GM12878 (cell line): ENCODE data around the gene HOOK1. TPM values are rescaled to one million over a fixed set of nuclear protein-coding genes. Genes with fewer than 3 reads are reported as not detected.

ENCODE experiments used
- ATAC-seq: fragments of 200-7000 bp; cut with Tn5 transposase; 3 replicates; pipeline ENCODE4 v1.9.1; 2020; ENCODE audit warnings: mild to moderate bottlenecking, moderate library complexity
- BruUV-seq: library from RNA; stranded (reverse); fragments of 400-500 nt; replicated peaks from 2 replicates; lab custom pipeline; 2021; lab: Mats Ljungman, UMichigan
- CTCF ChIA-PET: fragments of 300-600 bp; sonication (Branson Sonifier 250); formaldehyde crosslinking; extraction: SDS; loops from one replicate; lab custom pipeline; 2021; ENCODE audit warnings: inconsistent platforms; lab: Yijun Ruan, JAX
- POLR2A ChIA-PET: fragments of 350-600 bp; formaldehyde crosslinking; extraction: SDS; loops from one replicate; lab custom pipeline; 2021; ENCODE audit warnings: inconsistent platforms; lab: Charles Lee
- RAD21 ChIA-PET: fragments of 300-600 bp; sonication (Branson Sonifier 250); formaldehyde crosslinking; loops from one replicate; lab custom pipeline; 2023; ENCODE audit warnings: antibody characterized with exemption; ENCODE audit not compliant: unreplicated experiment; lab: Charles Lee
- SMC1A ChIA-PET: fragments of 300-600 bp; sonication (Branson Sonifier 250); formaldehyde crosslinking; loops from one replicate; lab custom pipeline; 2023; ENCODE audit not compliant: unreplicated experiment, uncharacterized antibody; lab: Charles Lee
- DNase-seq: peaks from one replicate; pipeline ENCODE4 v3.0.0-alpha.2; 2011; ENCODE audit warnings: low read depth, low spot score
- FAIRE-seq: peaks from 3 replicates; lab custom pipeline; 2011; peaks lifted over from hg19 to GRCh38; lab: Jason Lieb, UNC
- H2AFZ ChIP-seq: 2 replicates; pipeline ENCODE4 v1.6.0; 2011; ENCODE audit warnings: low read depth, low read length, control low read depth; ENCODE audit not compliant: control insufficient read depth
- H3K27ac ChIP-seq: 2 replicates; pipeline ENCODE4 v1.5.1; 2011; ENCODE audit warnings: control low read depth; ENCODE audit not compliant: control insufficient read depth, insufficient read depth
- H3K27me3 ChIP-seq, 2 experiments: replicated peaks in 1 of 2; 2 replicates each; pipeline versions ENCODE4 v1.6.0 to v1.6.1; 2011; ENCODE audit warnings: low read length in 1 of 2; ENCODE audit not compliant: control insufficient read depth in 2 of 2, insufficient read depth in 2 of 2
- H3K36me3 ChIP-seq, 2 experiments: 2 replicates each; pipeline ENCODE4 v1.5.1; 2011; ENCODE audit warnings: low read length in 1 of 2; ENCODE audit not compliant: control insufficient read depth in 2 of 2, insufficient read depth in 2 of 2
- H3K4me1 ChIP-seq: 2 replicates; pipeline ENCODE4 v1.6.1; 2011; ENCODE audit warnings: mild to moderate bottlenecking, low read length, moderate library complexity, mixed read lengths; ENCODE audit not compliant: control insufficient read depth, insufficient read depth
- H3K4me2 ChIP-seq: 2 replicates; pipeline ENCODE4 v1.6.0; 2011; ENCODE audit warnings: control low read depth; ENCODE audit not compliant: control insufficient read depth, insufficient read depth
- H3K4me3 ChIP-seq: fragments of 200-600 bp; sonication (generic); 2 replicates; pipeline ENCODE4 v1.5.1; 2016
- H3K79me2 ChIP-seq: 2 replicates; pipeline ENCODE4 v1.6.0; 2011; ENCODE audit warnings: low read length; ENCODE audit not compliant: control insufficient read depth, insufficient read depth
- H3K9ac ChIP-seq: 2 replicates; pipeline ENCODE4 v1.8.0; 2011; ENCODE audit warnings: low read length, control low read depth, mixed read lengths; ENCODE audit not compliant: control insufficient read depth, insufficient read depth
- H3K9me3 ChIP-seq: replicated peaks from 3 replicates; pipeline ENCODE4 v1.5.1; 2011; ENCODE audit warnings: mild to moderate bottlenecking, low read length; ENCODE audit not compliant: control insufficient read depth, insufficient read depth
- H4K20me1 ChIP-seq: 2 replicates; pipeline ENCODE4 v1.6.0; 2011; ENCODE audit not compliant: control insufficient read depth, insufficient read depth
- BHLHE40 ChIP-seq, 2 experiments: fragments of 450-650 bp in 1 of 2; IDR thresholded peaks; 2 replicates each; pipeline ENCODE4 v1.6.1; 2011 to 2017; ENCODE audit warnings: low read depth in 2 of 2, borderline replicate concordance in 1 of 2, improper control_type of control experiment in 1 of 2, low read length in 1 of 2, mild to moderate bottlenecking in 1 of 2
- CREM ChIP-seq: IDR thresholded peaks from 2 replicates; pipeline ENCODE4 v1.6.1; 2014; ENCODE audit warnings: antibody characterized with exemption, low read depth
- EGR1 ChIP-seq, 2 experiments: IDR thresholded peaks; 1 replicate in 1 of 2; 2 replicates in 1 of 2; pipeline ENCODE4 v1.6.1; 2011 to 2012; ENCODE audit warnings: low read depth in 2 of 2, low read length in 2 of 2, borderline replicate concordance in 1 of 2, mild to moderate bottlenecking in 1 of 2, moderate library complexity in 1 of 2
- ESRRA ChIP-seq: IDR thresholded peaks from 2 replicates; pipeline ENCODE4 v1.6.1; 2012; ENCODE audit warnings: mild to moderate bottlenecking, low read length, improper control_type of control experiment
- KLF5 ChIP-seq: fragments of 450-650 bp; IDR thresholded peaks from 2 replicates; pipeline ENCODE4 v1.6.1; 2014; ENCODE audit warnings: mild to moderate bottlenecking; ENCODE audit not compliant: partially characterized antibody
- NBN ChIP-seq: fragments of 450-650 bp; IDR thresholded peaks from 2 replicates; pipeline ENCODE4 v1.6.1; 2016
- PRDM15 ChIP-seq: fragments of 450-650 bp; formaldehyde crosslinking; IDR thresholded peaks from 2 replicates; pipeline ENCODE4 v1.4.0; 2020; ENCODE audit warnings: mild to moderate bottlenecking, moderate library complexity
- SMAD1 ChIP-seq: fragments of 450-650 bp; IDR thresholded peaks from 2 replicates; pipeline ENCODE4 v1.6.1; 2018; ENCODE audit warnings: mild to moderate bottlenecking, low read depth; ENCODE audit not compliant: partially characterized antibody
- WGBS: methylation state at CpG from one replicate; pipeline ENCODE4 v1.1.6; 2016; ENCODE audit warnings: low lambda C conversion rate; ENCODE audit not compliant: insufficient replicate concordance, insufficient coverage; ENCODE audit errors: missing lambda C conversion rate; 5-methylcytosine and 5-hydroxymethylcytosine counted together
- in situ Hi-C: fragments of 300-500 bp; cut with MboI; formaldehyde crosslinking; loops from 9 replicates; pipeline ENCODE4 v1.14.3; 2018; ENCODE audit warnings: mixed read lengths
- intact Hi-C: fragments of 100-400 bp; cut with micrococcal nuclease; formaldehyde crosslinking; loops from one replicate; pipeline ENCODE4 v1.14.2; 2022; ENCODE audit not compliant: unreplicated experiment
- polyA plus RNA-seq, 11 experiments: library from polyadenylated mRNA; depleted of rRNA in 4 of 11; unstranded in 6 of 11; stranded (reverse) in 5 of 11; fragments of >200 nt; fragmentation: Nextera tagmentation in 4 of 11; fragmentation: Illumina TruSeq in 1 of 11; extraction: Ambion mirVana in 4 of 11; extraction: Trizol in 1 of 11; gene quantifications; 1 replicate in 1 of 11; 2 replicates in 10 of 11; pipeline versions ENCODE4 v1.2.1 to v1.2.3, GENCODE V29; 2011 to 2016; ENCODE audit warnings: inconsistent platforms in 2 of 11, missing spikeins in 2 of 11, low read depth in 1 of 11
- total RNA-seq, 4 experiments: library from RNA; depleted of rRNA in 3 of 4; stranded (reverse); fragments of >200 nt in 3 of 4; fragmentation: Illumina TruSeq in 1 of 4; extraction: Trizol in 1 of 4; gene quantifications; 2 replicates each; pipeline versions ENCODE4 v1.2.1 to v1.2.3, GENCODE V29; 2013 to 2021
- TF ChIP-seq, protein P1 (sequence below): fragments of 450-650 bp; formaldehyde crosslinking; IDR thresholded peaks from 2 replicates; pipeline ENCODE4 v1.4.0; 2022; ENCODE audit warnings: mild to moderate bottlenecking, moderate library complexity
- TF ChIP-seq, protein P2 (sequence below): IDR thresholded peaks from 2 replicates; pipeline ENCODE4 v1.6.1; 2012; ENCODE audit warnings: low read depth, low read length, improper control_type of control experiment
- TF ChIP-seq, protein P3 (sequence below): IDR thresholded peaks from 2 replicates; pipeline ENCODE4 v1.6.1; 2011; ENCODE audit warnings: low read depth, low read length, improper control_type of control experiment, borderline replicate concordance

Gene HOOK1
- total and polyA plus RNA-seq, 10 of the 15 experiments (the other 5 are each of a cell fraction or from before 2014, with no cell fraction given) = 1.4 to 15.4 (median 3.7) TPM

- BruUV-seq = no TSS peak
- RAD21 ChIA-PET = interaction anchor here (1.1 kb wide), 1 partner anchor 178 kb away, joined by 3 read pairs; no protein-coding TSS in a partner anchor
- no peak overlapping the region for H3K4me2 ChIP-seq
- H3K27me3 ChIP-seq = no peaks in the 10 kb centered on the region
- no peak overlapping the region for H2AFZ ChIP-seq
- no peaks in the 10 kb centered on the region for H3K79me2 ChIP-seq
- FAIRE-seq (no peak), DNase-seq (no peak), ATAC-seq (no peak)
- SMC1A ChIA-PET = interaction anchor here (0.6 to 1.2 kb wide), 2 partner anchors 10 to 444 kb away, joined by 3 read pairs; no protein-coding TSS in a partner anchor
- no peaks in the 10 kb centered on the region for H3K4me1 ChIP-seq
- no peak overlapping the region for H3K27ac ChIP-seq
- no peak overlapping the region for H3K4me3 ChIP-seq
- no peaks in the 10 kb centered on the region for H4K20me1 ChIP-seq
- intact Hi-C loops = no loop called here
- POLR2A ChIA-PET = no interaction called here
- no peaks in the 10 kb centered on the region for H3K9me3 ChIP-seq
- no peaks in the 10 kb centered on the region for H3K36me3 ChIP-seq
- CTCF ChIA-PET = interaction anchor here (1.8 kb wide), 1 partner anchor 8 kb away, joined by 6 read pairs; no protein-coding TSS in a partner anchor
- no peak overlapping the region for H3K9ac ChIP-seq
- in situ Hi-C loops = no loop called here
- WGBS = 66% methylated on average over 10 of the region's 10 CpGs
- TF ChIP-seq PRDM15 = no peak
- no peak for TF ChIP-seq SMAD1
- no peak for TF ChIP-seq ESRRA
- TF ChIP-seq, protein P1, sequence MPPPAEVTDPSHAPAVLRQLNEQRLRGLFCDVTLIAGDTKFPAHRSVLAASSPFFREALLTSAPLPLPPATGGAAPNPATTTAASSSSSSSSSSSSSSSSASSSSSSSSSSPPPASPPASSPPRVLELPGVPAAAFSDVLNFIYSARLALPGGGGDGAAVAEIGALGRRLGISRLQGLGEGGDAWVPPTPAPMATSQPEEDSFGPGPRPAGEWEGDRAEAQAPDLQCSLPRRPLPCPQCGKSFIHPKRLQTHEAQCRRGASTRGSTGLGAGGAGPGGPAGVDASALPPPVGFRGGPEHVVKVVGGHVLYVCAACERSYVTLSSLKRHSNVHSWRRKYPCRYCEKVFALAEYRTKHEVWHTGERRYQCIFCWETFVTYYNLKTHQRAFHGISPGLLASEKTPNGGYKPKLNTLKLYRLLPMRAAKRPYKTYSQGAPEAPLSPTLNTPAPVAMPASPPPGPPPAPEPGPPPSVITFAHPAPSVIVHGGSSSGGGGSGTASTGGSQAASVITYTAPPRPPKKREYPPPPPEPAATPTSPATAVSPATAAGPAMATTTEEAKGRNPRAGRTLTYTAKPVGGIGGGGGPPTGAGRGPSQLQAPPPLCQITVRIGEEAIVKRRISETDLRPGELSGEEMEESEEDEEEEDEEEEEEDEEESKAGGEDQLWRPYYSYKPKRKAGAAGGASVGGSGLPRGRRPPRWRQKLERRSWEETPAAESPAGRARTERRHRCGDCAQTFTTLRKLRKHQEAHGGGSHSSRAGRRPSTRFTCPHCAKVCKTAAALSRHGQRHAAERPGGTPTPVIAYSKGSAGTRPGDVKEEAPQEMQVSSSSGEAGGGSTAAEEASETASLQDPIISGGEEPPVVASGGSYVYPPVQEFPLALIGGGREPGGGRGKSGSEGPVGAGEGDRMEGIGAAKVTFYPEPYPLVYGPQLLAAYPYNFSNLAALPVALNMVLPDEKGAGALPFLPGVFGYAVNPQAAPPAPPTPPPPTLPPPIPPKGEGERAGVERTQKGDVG (CRISPR knock-in tag) = no peak
- no peak for TF ChIP-seq CREM
- no peak for TF ChIP-seq BHLHE40 (IDR thresholded peaks at IDR 0.05; ENCODE audit: borderline replicate concordance in 1 of 2, low read depth in 2 of 2, low read length in 1 of 2)
- TF ChIP-seq NBN = no peak
- TF ChIP-seq, protein P2, sequence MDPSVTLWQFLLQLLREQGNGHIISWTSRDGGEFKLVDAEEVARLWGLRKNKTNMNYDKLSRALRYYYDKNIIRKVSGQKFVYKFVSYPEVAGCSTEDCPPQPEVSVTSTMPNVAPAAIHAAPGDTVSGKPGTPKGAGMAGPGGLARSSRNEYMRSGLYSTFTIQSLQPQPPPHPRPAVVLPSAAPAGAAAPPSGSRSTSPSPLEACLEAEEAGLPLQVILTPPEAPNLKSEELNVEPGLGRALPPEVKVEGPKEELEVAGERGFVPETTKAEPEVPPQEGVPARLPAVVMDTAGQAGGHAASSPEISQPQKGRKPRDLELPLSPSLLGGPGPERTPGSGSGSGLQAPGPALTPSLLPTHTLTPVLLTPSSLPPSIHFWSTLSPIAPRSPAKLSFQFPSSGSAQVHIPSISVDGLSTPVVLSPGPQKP = no peak
- no peak for TF ChIP-seq EGR1 (IDR thresholded peaks at IDR 0.05; ENCODE audit: borderline replicate concordance in 1 of 2, low read depth in 2 of 2, low read length in 2 of 2)
- TF ChIP-seq, protein P3, sequence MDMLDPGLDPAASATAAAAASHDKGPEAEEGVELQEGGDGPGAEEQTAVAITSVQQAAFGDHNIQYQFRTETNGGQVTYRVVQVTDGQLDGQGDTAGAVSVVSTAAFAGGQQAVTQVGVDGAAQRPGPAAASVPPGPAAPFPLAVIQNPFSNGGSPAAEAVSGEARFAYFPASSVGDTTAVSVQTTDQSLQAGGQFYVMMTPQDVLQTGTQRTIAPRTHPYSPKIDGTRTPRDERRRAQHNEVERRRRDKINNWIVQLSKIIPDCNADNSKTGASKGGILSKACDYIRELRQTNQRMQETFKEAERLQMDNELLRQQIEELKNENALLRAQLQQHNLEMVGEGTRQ = no peak
- TF ChIP-seq KLF5 = no peak
Measured at GRCh38 chr1:59768792-59769735, 45.7 kb upstream of the HOOK1 start.
